Measurements from ENCODE around the gene MBD3L5. TPM values are rescaled to one million over a fixed set of nuclear protein-coding genes. Genes with fewer than 3 reads are reported as not detected.
A peak's percentile ranks its signal among the peaks of the same experiment; 100 is the strongest.

Gene MBD3L5
- total and polyA plus RNA-seq, 9 of the 15 experiments (the other 6 are each of a cell fraction or from before 2014, with no cell fraction given): not detected

GRCh38 chr19:7078008-7078407 lies 47.6 kb downstream of the MBD3L5 start (continued):
- no peak for TF ChIP-seq ID3 (CRISPR knock-in tag; IDR thresholded peaks at IDR 0.05)
- TF ChIP-seq ID3 (tag; IDR thresholded peaks at IDR 0.05): no peak
- TF ChIP-seq FOXA3 (CRISPR knock-in tag; conservative IDR thresholded peaks at IDR 0.05 in 1 of 2, IDR thresholded peaks at IDR 0.05 in 1 of 2): no peak
- no peak for TF ChIP-seq ATF4 (CRISPR knock-in tag; IDR thresholded peaks at IDR 0.05)
- no peak for TF ChIP-seq MGA (IDR thresholded peaks at IDR 0.05)
- no peak for TF ChIP-seq NR2C2 (CRISPR knock-in tag; IDR thresholded peaks at IDR 0.05)
- no peak for TF ChIP-seq NR2C2 (tag; IDR thresholded peaks at IDR 0.05)
- TF ChIP-seq ATF1 (CRISPR knock-in tag; IDR thresholded peaks at IDR 0.05): no peak
- TF ChIP-seq ATF1 (tag; IDR thresholded peaks at IDR 0.05): 0 out of 2 replicates have a peak, but pooled peaks have one; percentile 8
- TF ChIP-seq CBX3 (IDR thresholded peaks at IDR 0.05; ENCODE audit: borderline replicate concordance in 1 of 2, low read length in 2 of 2): peak in 1 of 2 experiments; percentile 95; a peak in 2 of 3 replicates
- TF ChIP-seq TEAD1 (CRISPR knock-in tag; IDR thresholded peaks at IDR 0.05): no peak
- TF ChIP-seq WHSC1 (IDR thresholded peaks at IDR 0.05; ENCODE audit: low read length): no peak
- no peak for TF ChIP-seq ZNF511 (CRISPR knock-in tag; IDR thresholded peaks at IDR 0.05)
- no peak for TF ChIP-seq ZNF561 (CRISPR knock-in tag; conservative IDR thresholded peaks at IDR 0.05)
- TF ChIP-seq ZNF707 (CRISPR knock-in tag; conservative IDR thresholded peaks at IDR 0.05): no peak

All from K562 (cell line).